ENCODE measurements around the gene TMEM272.

DNA sequence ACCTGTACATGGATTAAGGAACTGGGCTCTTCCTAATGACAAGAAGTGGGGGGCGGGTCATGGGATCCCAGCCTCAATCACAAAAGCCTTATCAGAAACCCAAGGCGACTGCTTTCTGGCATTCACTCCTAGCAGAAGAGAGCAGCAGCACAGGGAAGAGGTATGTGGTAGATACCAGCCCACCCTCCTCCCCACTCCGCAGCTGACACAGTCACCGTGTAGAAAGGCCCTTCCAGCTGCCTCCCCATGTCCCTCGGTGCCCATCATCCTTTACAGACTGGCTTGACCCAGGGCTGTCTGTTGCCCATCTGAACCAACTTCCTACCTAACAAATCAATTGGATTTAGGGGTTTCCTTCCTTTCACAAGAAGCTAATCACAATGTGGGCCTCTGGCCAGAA, 37.9 kb downstream of the TMEM272 start:
- TF ChIP-seq TEAD4 (IDR thresholded peaks at IDR 0.05; ENCODE audit: borderline replicate concordance, insufficient read depth) (no peak), CHD2 (IDR thresholded peaks at IDR 0.05; ENCODE audit: low read length, partially characterized antibody) (no peak), EP300 (IDR thresholded peaks at IDR 0.05; ENCODE audit: borderline replicate concordance in 1 of 2, low read depth in 1 of 2, low read length in 1 of 2) (no peak), JUND (IDR thresholded peaks at IDR 0.05) (no peak), YY1 (IDR thresholded peaks at IDR 0.05; ENCODE audit: low read depth) (no peak), EZH2phosphoT487 (IDR thresholded peaks at IDR 0.05; ENCODE audit: borderline replicate concordance, low read depth) (no peak), REST (IDR thresholded peaks at IDR 0.05; ENCODE audit: low read depth, low read length) (no peak), RAD21 (IDR thresholded peaks at IDR 0.05; ENCODE audit: low read length) (no peak)
- TF ChIP-seq, protein P1, sequence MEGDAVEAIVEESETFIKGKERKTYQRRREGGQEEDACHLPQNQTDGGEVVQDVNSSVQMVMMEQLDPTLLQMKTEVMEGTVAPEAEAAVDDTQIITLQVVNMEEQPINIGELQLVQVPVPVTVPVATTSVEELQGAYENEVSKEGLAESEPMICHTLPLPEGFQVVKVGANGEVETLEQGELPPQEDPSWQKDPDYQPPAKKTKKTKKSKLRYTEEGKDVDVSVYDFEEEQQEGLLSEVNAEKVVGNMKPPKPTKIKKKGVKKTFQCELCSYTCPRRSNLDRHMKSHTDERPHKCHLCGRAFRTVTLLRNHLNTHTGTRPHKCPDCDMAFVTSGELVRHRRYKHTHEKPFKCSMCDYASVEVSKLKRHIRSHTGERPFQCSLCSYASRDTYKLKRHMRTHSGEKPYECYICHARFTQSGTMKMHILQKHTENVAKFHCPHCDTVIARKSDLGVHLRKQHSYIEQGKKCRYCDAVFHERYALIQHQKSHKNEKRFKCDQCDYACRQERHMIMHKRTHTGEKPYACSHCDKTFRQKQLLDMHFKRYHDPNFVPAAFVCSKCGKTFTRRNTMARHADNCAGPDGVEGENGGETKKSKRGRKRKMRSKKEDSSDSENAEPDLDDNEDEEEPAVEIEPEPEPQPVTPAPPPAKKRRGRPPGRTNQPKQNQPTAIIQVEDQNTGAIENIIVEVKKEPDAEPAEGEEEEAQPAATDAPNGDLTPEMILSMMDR (IDR thresholded peaks at IDR 0.05) = no peak
- TF ChIP-seq, protein P2, sequence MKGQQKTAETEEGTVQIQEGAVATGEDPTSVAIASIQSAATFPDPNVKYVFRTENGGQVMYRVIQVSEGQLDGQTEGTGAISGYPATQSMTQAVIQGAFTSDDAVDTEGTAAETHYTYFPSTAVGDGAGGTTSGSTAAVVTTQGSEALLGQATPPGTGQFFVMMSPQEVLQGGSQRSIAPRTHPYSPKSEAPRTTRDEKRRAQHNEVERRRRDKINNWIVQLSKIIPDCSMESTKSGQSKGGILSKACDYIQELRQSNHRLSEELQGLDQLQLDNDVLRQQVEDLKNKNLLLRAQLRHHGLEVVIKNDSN (IDR thresholded peaks at IDR 0.05; ENCODE audit: borderline replicate concordance, low read depth) = no peak

Measured in SK-N-SH (cell line).